Keratinocyte (primary cell): Measurements from ENCODE around the gene GNPDA2.

Experiments used
- CTCF ChIP-seq, 3 experiments: IDR thresholded peaks in 1 of 3; conservative IDR thresholded peaks in 1 of 3; optimal IDR thresholded peaks in 1 of 3; 2 replicates in 2 of 3; 3 replicates in 1 of 3; pipeline versions ENCODE3 to v1.5.1; 2011; ENCODE audit warnings: low read length in 3 of 3, mild to moderate bottlenecking in 3 of 3, moderate library complexity in 2 of 3, control low read depth in 1 of 3, inconsistent platforms in 1 of 3; ENCODE audit not compliant: insufficient read depth in 2 of 3; ENCODE audit errors: extremely low read depth in 1 of 3
- EZH2 ChIP-seq: IDR thresholded peaks from one replicate; pipeline ENCODE4 v1.6.1; 2012; ENCODE audit warnings: inconsistent platforms, mild to moderate bottlenecking, low read length, moderate library complexity

- TF ChIP-seq CTCF (optimal IDR thresholded peaks at IDR 0.05 in 1 of 3, IDR thresholded peaks at IDR 0.05 in 1 of 3, conservative IDR thresholded peaks at IDR 0.05 in 1 of 3; ENCODE audit: extremely low read depth in 1 of 3, insufficient read depth in 2 of 3, low read length in 3 of 3) (no peak), EZH2 (no peak)
Measured at GRCh38 chr4:44668526-44668925, 57.8 kb downstream of the GNPDA2 start.
